AG08396 (cell line): ENCODE data around the gene GHRL.

ENCODE experiments used
- DNase-seq: peaks from one replicate; pipeline ENCODE4 v3.0.0; 2012; ENCODE audit warnings: low spot score, mixed read lengths

Gene GHRL

GRCh38 chr3:10327592-10327991, 34.8 kb upstream of the GHRL start:
- DNase-seq, result no peak

- no peak for DNase-seq
Observed at GRCh38 chr3:10322352-10322710, 29.6 kb upstream of the GHRL start.

- DNase-seq, result no peak
Observed at GRCh38 chr3:10321630-10322351, 29.0 kb upstream of the GHRL start.

- no peak for DNase-seq
Observed at GRCh38 chr3:10320320-10320677, 27.6 kb upstream of the GHRL start.

GRCh38 chr3:10319804-10320203, 27.1 kb upstream of the GHRL start:
- DNase-seq, result no peak

GRCh38 chr3:10319251-10319650, 26.5 kb upstream of the GHRL start:
- DNase-seq, result no peak

- no peak for DNase-seq
Observed at GRCh38 chr3:10317961-10318350, 25.2 kb upstream of the GHRL start.

GRCh38 chr3:10317311-10317960, 24.7 kb upstream of the GHRL start:
- no peak for DNase-seq

GRCh38 chr3:10315771-10316344, 23.1 kb upstream of the GHRL start:
- no peak for DNase-seq

GRCh38 chr3:10315101-10315500, 22.4 kb upstream of the GHRL start:
- DNase-seq, result no peak

GRCh38 chr3:10312861-10313260, 20.1 kb upstream of the GHRL start:
- no peak for DNase-seq

GRCh38 chr3:10312391-10312790, 19.6 kb upstream of the GHRL start:
- no peak for DNase-seq

- no peak for DNase-seq
Observed at GRCh38 chr3:10311710-10312109, 19.0 kb upstream of the GHRL start.

- DNase-seq, result no peak
Observed at GRCh38 chr3:10310578-10310977, 17.8 kb upstream of the GHRL start.

GRCh38 chr3:10309736-10310135, 17.0 kb upstream of the GHRL start:
- DNase-seq, result no peak

- no peak for DNase-seq
Observed at GRCh38 chr3:10308678-10309077, 15.9 kb upstream of the GHRL start.

GRCh38 chr3:10306156-10306555, 13.4 kb upstream of the GHRL start:
- no peak for DNase-seq

GRCh38 chr3:10305331-10305902, 12.7 kb upstream of the GHRL start:
- no peak for DNase-seq

- no peak for DNase-seq
Observed at GRCh38 chr3:10304905-10305304, 12.2 kb upstream of the GHRL start.

- DNase-seq, result no peak
Observed at GRCh38 chr3:10303785-10304184, 11.0 kb upstream of the GHRL start.

- no peak for DNase-seq
Observed at GRCh38 chr3:10303105-10303504, 10.4 kb upstream of the GHRL start.

GRCh38 chr3:10300087-10300486, 7.3 kb upstream of the GHRL start:
- DNase-seq, result no peak

- no peak for DNase-seq
Observed at GRCh38 chr3:10299679-10300078, 6.9 kb upstream of the GHRL start.
